Esophagus squamous epithelium (tissue), 4 donors: Measurements from ENCODE around the gene GJD3.

Experiments
- POLR2A ChIP-seq, 4 donors: fragments of 450-650 bp; IDR thresholded peaks; one replicate each; pipeline ENCODE4 v1.6.1; 2017; ENCODE audit warnings: antibody characterized with exemption in 4 of 4, mild to moderate bottlenecking in 4 of 4, moderate library complexity in 3 of 4
- TF ChIP-seq, protein P1 (sequence below), 6 experiments: fragments of 450-650 bp in 4 of 6; fragments of 200-600 bp in 2 of 6; sonication (generic) in 2 of 6; IDR thresholded peaks; one replicate each; pipeline ENCODE4 v1.5.1; 2016 to 2019; ENCODE audit warnings: antibody characterized with exemption in 6 of 6, mild to moderate bottlenecking in 4 of 6, moderate library complexity in 4 of 6

DNA sequence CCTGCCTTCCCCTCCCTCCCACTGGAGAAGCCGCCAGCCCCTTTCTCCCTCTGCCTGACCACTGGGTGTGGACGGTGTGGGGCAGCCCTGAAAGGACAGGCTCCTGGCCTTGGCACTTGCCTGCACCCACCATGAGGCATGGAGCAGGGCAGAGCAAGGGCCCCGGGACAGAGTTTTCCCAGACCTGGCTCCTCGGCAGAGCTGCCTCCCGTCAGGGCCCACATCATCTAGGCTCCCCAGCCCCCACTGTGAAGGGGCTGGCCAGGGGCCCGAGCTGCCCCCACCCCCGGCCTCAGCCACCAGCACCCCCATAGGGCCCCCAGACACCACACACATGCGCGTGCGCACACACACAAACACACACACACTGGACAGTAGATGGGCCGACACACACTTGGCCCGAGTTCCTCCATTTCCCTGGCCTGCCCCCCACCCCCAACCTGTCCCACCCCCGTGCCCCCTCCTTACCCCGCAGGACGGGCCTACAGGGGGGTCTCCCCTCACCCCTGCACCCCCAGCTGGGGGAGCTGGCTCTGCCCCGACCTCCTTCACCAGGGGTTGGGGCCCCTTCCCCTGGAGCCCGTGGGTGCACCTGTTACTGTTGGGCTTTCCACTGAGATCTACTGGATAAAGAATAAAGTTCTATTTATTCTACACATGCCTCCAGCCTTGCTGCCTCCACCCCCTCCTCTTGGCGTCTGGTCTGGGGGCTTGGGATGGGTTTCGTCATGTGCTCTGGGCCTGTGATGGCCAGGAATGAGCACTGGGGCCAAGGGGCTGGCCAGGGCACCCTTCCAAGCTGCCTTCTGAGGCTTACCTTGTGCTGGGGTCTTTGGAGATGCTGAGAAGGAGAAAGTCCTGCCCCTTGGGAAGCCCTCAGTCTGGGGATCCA, 7.3 kb downstream of the GJD3 start:
- TF ChIP-seq, protein P1, sequence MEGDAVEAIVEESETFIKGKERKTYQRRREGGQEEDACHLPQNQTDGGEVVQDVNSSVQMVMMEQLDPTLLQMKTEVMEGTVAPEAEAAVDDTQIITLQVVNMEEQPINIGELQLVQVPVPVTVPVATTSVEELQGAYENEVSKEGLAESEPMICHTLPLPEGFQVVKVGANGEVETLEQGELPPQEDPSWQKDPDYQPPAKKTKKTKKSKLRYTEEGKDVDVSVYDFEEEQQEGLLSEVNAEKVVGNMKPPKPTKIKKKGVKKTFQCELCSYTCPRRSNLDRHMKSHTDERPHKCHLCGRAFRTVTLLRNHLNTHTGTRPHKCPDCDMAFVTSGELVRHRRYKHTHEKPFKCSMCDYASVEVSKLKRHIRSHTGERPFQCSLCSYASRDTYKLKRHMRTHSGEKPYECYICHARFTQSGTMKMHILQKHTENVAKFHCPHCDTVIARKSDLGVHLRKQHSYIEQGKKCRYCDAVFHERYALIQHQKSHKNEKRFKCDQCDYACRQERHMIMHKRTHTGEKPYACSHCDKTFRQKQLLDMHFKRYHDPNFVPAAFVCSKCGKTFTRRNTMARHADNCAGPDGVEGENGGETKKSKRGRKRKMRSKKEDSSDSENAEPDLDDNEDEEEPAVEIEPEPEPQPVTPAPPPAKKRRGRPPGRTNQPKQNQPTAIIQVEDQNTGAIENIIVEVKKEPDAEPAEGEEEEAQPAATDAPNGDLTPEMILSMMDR (IDR thresholded peaks at IDR 0.05): no peak
- no peak for TF ChIP-seq POLR2A (IDR thresholded peaks at IDR 0.05)
